ENCODE data around the gene SLC4A4. TPM values are rescaled to one million over a fixed set of nuclear protein-coding genes. Genes with fewer than 3 reads are reported as not detected.
"Not testable (repeated sequence)": the region's sequence is repeated elsewhere in the genome, so short reads cannot be mapped to it uniquely, and the experiment has no call there.

The SLC4A4 gene
- total RNA-seq, 1 donor from 2014 or later = 0.17 TPM

DNA sequence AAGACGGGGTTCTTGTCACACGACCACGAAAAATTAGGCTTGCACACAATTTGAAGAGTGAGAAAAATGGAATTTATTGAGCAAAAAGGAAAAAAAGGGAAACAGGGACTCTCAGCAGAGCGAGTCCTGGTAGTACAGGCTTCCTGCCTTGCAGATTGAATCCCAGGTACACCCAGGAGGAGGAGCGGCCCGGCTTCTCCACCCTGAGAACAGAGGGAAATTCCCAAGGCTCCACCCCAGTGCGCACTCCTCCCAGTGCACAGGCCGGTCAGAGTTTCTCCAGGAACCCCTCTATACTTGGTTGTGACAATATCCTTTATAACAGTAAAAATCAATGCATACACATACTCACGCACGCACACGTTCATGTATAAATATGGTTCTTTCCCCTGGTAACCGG is 22.0 kb downstream of the SLC4A4 start:
- DNase-seq = no peak

DNA sequence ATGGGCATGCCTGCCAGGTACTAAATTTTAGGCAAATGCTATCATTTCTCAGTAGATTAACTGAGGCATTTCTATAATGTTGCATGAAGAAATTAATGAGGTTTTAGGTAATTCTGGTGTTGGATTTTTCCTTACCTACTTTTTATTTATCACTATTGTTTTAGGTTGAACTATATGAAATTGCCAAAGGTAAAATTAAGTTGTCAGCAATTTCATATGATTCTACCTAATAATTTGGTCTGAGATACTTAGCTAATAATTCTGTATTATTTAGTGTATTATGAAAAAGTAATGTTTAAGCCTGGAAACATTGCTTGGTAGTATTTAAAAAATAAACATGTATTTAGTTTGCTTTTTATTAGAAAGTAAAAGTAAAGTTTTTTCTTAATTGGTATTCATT is 22.7 kb downstream of the SLC4A4 start:
- DNase-seq = no peak

DNA sequence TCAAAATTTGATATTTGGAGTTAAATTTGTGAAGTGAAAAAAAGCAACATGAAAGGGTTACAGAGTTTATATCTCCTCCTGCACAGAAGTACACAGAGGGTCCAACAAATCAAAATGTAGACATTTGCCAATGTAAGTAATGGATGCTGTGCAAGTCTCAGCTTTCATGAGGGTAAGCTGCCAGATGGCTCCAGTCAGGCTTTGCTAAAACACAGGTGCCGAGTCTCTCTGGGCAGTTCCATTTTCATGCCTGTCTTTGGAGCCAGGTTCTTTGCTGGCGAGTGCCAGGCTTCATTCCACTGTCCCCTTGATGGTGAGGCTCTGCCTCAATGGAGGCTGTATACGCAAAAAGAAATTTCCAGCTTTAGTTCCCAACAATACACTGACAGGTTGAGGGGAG is 27.9 kb downstream of the SLC4A4 start:
- DNase-seq = no peak

DNA sequence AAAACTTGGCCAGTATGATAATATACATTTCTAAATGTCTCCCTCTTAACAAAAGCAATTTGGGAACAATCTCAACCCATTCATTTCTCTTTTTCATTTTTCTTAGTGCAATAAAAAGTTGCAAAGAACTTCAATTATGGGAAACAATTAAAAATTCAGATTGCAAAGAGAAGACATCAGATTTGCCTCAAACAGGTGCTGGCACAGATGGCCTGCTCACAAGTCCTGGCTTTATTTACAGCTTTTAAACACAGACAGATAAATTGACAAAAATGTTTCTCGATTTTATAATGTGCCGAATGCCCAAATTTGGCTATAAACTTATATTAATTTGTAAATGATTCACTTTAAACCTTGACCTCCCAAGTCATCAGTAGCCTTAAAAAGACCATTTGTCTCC is 28.7 kb downstream of the SLC4A4 start:
- DNase-seq = no peak

DNA sequence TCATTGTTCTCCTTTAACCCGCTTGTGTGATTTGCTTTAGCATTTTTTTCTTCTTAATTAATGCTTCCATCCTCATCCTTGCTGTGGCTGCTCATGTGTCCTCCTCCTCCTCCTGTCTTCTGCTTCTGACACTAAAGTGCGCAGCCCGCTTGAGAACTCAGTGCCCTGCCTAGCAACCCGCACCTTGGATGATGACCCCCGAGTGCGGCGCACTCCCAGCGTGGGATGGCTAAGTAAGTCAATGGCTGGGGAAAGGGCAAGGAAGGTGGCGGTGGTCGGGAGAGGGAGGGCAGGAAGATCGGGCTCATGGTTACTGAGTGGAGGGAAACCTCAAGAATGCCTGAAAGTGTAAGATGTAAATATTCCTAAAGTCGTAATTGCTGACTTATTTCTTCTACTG is 30.1 kb downstream of the SLC4A4 start:
- DNase-seq = no peak

DNA sequence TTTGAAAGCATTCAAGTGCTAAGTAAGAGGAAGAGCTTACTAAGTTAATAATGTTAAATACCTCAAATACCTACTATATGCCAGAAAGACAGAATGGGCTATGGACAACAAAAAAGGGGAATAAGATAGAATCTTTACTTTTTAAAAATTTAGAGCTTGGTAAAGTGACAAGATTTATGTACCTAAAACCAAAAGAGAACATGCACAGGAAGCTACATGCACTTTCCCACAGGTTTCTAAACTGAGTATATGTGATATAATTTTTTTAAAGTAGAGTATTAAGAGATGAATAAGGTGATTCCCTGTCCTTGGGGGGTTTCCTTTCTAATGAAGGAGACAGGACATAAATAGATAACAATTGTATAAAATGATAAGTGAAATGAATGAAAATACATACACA is 30.7 kb downstream of the SLC4A4 start:
- DNase-seq = no peak

DNA sequence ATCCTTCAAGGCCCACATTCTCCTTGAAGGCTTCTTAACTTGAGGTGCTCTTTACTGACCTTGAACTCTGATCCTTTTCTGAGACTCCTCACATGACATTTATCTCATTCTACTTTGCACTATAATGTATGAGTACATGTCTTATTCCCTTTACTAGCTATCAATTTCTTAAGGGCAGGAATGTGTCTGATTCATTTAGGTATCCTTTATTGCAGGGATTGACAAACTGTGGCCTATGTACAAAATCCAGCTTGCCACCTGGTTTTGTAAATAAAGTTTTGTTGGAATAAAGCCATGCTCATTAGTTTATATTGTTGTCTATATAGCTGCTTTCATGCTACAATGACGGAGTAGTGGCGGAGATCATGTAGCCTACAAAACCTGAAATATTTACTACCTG is 36.7 kb downstream of the SLC4A4 start:
- no peak for DNase-seq

DNA sequence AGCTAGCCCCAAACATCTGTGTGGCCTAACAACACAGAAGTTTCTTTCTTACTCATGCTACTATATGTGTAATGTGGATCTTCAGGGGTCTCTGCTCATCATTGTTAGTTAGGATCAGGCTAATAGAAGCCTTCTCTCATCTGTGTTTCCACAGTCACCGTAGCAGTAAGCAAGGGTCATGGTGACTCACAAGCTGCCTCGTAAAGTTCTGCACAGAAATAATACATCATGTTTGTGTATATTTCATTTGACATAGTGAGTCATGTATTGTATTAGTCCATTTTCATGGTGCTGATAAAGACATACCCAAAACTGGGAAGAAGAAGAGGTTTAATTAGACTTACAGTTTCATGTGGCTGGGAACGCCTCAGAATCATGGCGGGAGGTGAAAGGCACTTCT is 38.7 kb downstream of the SLC4A4 start:
- DNase-seq = no peak

DNA sequence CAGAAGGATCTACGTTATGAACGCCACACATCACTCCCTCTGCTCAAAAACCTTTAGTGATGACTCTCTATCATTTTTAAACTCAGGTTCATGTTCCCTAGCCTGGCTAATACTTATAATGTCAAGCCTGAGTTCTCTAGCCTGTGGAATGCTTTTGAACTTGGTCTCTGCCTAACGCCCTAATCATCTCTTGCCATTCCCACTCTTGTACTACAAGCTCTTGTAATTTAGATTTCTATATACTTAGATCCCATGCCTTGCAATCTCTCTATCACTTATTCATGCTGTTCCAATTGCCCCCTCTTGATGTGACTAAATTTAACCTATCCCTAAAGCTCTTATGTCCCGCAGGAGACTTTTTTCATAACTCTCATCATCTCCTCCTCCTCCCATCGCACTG is 40.3 kb downstream of the SLC4A4 start:
- no peak for DNase-seq

DNA sequence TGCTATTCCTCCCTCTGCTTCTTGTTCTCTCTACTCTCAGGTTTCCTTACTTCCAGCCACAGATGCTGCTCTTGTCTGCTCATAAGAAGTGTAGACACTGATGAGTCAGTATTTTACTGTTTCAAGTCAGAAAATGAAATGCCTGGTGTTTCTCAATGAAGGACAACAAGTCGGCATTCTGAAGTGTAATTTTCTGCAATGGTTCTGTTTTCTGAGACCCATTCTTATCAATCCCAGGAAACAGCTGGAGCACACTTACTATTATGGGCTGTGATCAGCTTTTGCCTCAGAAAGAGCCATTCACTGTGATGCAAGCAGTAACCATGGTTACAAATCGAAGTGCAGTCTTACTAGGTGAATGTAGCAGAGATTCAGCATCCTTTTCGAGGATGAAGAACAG is 42.0 kb downstream of the SLC4A4 start:
- DNase-seq = no peak

DNA sequence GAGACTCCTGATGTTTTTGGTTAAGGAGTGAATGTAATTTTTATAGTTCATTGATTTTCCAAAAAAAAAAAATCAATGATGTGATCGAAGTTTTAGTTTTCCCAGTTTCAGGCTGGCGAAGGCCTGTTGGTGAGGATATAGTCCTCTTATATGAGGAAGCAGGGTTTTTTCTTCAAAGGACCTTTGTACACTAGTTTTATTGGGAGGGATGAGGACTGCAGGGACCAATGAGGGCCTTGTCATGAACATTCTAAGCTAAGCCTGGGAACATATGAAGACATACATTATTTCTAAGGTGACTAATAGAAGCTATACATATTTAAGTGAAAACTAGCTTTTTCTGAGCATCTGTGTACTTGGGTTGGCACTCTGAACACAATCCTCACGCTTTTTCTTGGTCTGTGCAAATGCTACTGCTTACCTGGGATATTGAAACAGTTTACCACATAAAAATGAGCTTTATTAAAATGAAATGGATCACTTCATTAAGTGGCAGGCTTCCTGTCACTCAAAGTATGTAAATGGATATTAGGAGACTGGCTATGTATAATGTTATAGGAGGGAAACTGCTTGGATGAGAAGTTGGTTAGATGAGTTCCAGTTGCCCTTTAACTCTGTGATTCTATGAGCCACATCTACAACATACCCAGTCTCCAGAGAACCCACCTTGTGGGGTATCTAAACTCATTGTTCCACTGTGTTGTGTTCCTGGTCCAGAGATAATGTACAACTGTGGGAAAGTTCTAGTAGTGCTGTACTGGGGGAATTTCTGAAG is 43.5 kb downstream of the SLC4A4 start:
- no peak for DNase-seq

DNA sequence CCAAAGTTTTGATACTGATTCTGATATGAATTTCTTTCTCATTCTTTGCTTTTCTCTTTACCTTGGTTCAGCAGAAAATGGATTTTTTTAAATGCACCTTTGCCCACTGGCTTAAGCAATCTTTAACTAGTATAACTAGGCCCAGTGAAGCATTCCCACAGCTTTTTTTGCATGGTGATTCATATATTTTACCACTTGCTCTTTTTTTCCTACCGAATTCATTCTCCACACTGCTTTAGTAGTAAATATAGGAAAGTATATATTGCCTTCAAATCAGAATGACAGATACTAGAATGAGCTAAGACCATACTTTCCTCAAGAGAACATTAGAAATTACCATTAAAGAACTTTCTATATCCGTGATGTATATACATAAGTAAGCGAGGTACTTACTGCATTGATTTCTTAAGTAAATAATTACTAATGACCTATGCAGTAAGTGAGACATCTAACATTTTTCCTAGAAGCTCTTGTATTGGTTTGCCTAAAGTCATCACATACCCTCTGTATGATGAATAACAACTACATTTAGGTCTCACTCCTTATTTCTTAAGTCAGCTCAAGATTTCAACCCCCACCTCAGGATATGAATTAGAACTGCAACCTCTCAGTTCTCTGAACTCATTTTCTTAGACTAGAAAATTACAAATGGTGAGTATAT is 44.2 kb downstream of the SLC4A4 start:
- no peak for DNase-seq

DNA sequence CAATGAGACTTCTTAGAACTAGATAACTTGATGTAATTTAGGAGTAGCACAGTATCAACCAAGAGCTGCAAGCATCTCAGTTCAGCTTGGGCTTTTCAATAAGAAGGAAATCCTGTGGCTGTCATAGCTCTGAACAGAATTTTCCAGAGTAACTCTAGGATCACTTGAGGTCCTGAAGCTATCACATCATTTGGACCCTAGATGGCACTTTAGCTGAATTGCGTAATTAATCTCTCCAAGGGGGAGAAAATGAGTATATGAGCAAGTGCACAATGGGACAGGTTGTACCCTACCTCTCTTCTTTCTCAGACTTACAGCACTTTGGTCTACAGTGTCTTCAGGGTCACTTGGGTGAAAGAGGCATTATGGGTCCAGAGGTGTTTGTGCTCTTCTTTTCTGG is 45.2 kb downstream of the SLC4A4 start:
- no peak for DNase-seq

DNA sequence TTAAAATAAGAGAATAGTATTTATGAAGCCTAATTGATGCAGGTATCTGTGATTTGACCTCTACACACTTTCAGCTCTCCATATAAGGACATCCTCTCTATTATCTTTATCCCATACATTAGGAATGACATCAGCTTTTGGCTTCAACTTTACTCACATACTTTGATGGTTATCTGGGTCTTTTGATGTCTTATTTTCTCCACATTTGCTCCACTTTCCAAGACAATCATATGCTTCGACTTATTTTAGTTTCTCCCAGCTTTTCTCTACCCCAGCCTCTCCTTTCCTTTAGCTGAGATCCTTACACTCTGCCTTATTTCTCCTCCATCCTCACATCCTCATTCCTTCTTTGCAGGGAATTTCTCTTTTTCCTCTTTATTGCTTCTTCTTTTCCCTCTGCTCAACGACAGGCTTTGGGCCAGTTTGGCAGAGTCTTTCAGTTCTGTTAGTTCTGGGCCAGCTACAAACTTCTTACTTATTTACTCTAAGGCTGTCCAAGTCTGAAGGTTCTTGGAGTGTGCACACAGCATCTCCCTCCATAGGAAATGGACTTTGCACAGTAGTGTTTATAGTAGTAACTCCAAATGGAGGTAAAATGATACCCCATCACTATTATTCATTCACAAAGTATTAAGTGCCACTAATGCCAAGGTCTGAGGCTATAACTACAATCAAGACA is 50.5 kb downstream of the SLC4A4 start:
- DNase-seq = no peak

DNA sequence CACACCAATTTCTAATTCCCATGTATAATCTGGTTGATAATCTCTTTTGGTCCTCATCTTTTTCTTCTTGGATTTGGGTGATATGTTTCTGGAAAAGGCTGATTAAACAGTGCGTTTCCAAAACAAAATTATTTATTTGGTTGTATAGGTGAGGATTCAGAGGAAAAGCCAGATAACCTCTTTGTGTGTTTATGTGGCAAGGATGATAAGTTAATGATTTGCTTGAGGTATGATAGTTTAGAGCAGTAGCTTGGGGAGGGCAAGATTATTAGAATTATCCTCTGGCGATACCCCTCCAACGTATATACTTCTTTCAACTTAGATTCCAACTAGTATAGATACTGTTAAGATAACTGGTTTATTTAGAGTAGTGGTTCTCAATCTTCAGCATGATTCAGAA is 53.3 kb downstream of the SLC4A4 start:
- DNase-seq = no peak

DNA sequence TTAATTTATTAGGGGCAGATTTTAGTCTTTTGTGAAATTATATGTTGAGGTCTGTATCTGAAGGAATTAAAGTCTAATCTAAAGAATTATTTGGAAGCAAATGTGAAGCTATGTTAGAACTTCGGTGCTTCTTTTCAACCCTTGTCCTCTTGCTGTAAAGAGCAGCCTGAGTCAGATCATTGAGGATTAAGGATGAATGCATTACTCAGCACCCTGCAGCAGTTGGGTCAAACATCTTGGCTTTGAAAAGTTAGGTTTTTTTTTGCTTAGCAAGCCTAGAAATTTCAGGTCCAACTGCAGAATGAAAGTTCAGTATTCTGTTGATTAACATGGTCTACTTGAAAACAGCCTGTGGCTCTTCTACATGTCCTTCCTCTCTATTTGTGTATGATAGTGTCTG is 57.6 kb downstream of the SLC4A4 start:
- DNase-seq = no peak

DNA sequence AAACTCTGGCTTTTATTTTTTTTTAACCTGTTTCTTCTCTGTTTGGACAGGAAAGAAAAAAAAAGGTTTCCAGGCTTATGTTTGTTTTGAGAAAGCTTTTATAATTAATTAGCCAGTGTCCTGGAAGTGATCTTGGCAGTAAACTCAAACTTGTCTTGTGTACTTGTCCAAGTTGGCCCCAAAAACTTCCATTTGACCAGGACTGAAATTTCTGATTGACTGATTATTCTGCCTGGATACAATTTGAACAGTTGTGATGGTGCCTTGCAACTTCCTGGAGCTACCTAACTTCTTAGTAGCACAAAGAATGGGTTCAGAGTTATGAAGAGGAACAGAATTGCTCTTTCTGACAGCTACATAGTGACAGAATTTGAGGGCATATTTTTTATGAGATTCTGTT is 62.0 kb downstream of the SLC4A4 start:
- no peak for DNase-seq

DNA sequence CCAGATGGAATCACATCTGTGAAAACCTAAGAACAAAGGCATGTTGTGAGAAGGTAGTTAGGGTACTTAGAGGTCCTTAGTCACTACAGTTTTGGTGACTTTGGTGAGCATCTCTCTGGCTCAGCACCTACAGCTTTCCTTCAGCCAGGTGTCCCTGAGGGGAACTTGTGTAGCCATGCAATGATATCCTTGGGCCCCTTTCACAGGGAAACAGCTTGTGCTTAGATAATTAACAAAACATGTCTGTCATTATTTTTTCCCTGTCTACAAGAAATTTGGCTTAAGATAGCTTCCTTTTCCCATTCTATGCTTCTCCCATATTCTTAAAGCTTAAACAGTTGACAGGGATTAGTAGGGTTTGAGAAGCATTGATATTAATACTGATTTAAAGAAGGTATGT is 63.8 kb downstream of the SLC4A4 start:
- DNase-seq = no peak

DNA sequence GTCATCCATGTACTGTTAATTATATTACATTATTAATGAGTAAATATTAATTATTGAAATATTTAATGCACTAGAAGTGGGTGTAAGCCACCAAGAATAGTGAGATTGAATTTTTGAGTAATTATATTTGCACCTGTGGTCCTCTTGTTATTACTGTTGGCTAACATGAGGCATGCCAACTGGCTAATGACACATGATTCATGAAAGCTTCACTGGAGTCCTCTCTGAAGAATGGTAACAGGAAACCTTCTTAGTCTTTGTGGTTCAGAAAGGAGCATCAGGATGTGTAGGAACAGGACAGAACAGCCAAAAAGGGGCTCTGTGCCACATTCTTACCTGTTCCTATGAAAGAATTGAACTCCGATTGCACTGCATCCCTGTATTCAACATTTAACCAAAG is 65.2 kb downstream of the SLC4A4 start:
- no peak for DNase-seq

DNA sequence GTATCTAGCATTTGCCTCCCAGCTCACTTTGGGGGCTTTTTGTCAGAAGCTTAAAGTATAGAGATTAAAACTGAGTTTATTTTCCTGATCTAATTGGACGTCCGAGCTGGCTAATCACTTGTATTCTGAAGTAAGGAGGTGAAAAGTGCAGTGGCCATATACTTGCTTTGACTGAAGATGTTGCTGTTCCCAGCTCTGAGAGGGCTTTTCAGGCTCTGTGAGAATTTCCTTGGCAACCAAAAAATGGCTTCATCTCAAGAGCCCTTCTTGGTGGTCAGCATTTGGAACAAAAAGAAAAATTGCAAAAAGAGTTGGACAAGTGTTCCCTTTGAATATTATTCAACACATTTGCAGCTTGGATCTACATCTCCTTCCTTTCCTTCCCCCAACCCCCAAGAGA is 67.0 kb downstream of the SLC4A4 start:
- no peak for DNase-seq

DNA sequence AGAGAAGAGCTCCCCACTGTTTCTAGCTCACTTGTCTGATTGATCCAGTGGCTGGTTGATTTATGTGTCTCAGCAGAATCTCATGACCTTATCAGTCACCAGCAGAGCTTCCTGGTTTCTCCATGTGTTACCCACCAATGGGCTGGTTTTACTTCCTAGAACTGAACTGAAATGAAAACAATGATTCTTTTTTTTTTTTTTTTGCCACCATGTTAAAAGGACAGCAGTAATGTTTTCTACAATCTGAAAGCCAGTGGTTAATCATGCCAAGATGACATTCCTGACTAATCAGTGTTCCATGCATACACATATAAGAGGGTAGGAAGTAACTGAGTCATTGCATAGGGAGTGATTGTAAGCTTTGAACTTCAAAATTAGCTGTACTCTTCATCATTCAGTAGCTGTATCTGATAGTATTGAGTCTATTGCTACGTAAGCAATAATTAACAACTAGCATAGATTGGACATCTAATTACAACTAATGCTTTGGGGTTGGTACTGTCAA is 67.7 kb downstream of the SLC4A4 start:
- DNase-seq = no peak

DNA sequence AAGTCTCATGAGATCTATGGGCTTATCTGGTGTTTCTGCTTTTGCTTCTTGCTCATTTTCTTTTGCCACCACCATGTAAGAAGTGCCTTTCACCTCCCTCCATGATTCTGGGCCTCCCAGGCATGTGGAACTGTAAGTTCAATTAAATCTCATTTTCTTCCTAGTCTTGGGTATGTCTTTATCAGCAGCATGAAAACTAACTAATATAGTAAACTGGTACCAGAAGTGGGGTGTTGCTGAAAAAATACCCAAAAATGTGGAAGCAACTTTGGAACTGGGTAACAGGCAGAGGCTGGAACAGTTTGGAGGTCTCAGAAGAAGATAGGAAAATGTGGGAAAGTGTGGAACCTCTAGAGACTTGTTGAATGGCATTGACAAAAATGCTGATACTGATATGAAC is 70.1 kb downstream of the SLC4A4 start:
- not testable (repeated sequence) for DNase-seq

DNA sequence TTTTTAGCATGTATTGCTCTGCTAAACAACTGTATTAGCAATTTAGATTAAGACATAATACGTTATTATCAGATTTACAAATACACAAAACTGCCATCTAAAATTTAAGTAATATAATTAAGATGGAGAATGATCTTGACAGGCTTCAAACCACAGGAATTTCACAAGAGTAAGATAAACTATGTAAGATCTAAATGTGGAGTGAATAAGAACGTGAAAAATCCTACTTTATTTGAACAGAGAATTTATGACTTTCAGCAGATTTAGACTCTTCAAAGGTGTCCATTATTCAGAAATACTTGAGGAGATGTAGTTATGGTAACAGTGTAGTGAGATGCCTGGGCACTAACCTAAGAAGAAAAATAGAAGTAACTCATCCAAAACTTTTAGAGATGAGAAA is 73.2 kb downstream of the SLC4A4 start:
- DNase-seq = no peak

DNA sequence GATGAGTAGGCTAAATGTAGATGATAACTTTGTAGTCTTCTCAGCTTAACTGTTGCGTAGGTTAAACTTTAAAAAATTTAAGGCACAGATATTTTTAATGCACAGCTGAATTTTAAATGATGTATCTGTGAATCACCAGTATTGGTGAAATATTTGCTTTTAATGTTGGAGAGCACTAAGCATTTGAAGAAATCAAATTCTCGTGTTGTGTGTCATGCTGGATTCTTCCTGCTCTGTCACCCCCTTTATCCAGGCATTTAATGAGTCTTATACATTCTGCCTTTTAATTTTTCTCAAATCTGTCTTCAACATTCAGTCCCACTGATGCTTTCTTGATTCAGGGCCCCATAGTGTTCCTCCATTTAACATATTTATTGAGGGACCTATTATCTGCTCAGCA is 76.7 kb downstream of the SLC4A4 start:
- DNase-seq = no peak
